Hepatocyte (in vitro differentiated cells): ENCODE results near the gene PTPN11.

Source experiments
- CTCF ChIP-seq: fragments of 200-600 bp; sonication (generic); IDR thresholded peaks from 2 replicates; pipeline ENCODE4 v1.5.1; 2016; ENCODE audit warnings: antibody characterized with exemption, mild to moderate bottlenecking; ENCODE audit not compliant: poor library complexity
- EZH2 ChIP-seq: fragments of 200-600 bp; sonication (generic); IDR thresholded peaks from 2 replicates; pipeline ENCODE4 v1.6.1; 2016; ENCODE audit warnings: antibody characterized with exemption, mild to moderate bottlenecking, borderline replicate concordance
- EZH2phosphoT487 ChIP-seq: fragments of 200-600 bp; sonication (generic); IDR thresholded peaks from one replicate; pipeline ENCODE4 v1.6.1; 2018; ENCODE audit warnings: antibody characterized with exemption, mild to moderate bottlenecking, low read depth, moderate library complexity; ENCODE audit not compliant: unreplicated experiment, severe bottlenecking

- TF ChIP-seq CTCF, result no peak
- TF ChIP-seq EZH2phosphoT487, result no peak
- TF ChIP-seq EZH2, result no peak
Observed at GRCh38 chr12:112424126-112424525, 5.4 kb downstream of the PTPN11 start.
